Activated B cell treated with CpG ODN at 0.5 μM for 24 hours (primary cell): Measurements from ENCODE around the gene ASAP2. TPM values are rescaled to one million over a fixed set of nuclear protein-coding genes. Genes with fewer than 3 reads are reported as not detected.

Experiments
- ATAC-seq: fragments of 200-7000 bp; cut with Tn5 transposase; one replicate; pipeline ENCODE4 v1.10.0; 2021; ENCODE audit warnings: low read depth, mild to moderate bottlenecking, moderate library complexity
- CTCF ChIA-PET: fragments of 350-600 bp; sonication (Branson Sonifier 250); formaldehyde crosslinking; loops from one replicate; lab custom pipeline; 2021; ENCODE audit warnings: antibody characterized with exemption; lab: Charles Lee
- POLR2A ChIA-PET: fragments of 350-600 bp; sonication (Branson Sonifier 250); formaldehyde crosslinking; loops from one replicate; lab custom pipeline; 2021; ENCODE audit warnings: antibody characterized with exemption; lab: Charles Lee
- DNase-seq: peaks from one replicate; pipeline ENCODE4 v3.0.0; 2022
- H3K27ac Mint-ChIP-seq: one replicate; pipeline ENCODE4 v1.8.0; 2020; ENCODE audit warnings: mixed read lengths
- H3K27me3 Mint-ChIP-seq: one replicate; pipeline ENCODE4 v1.8.0; 2021; ENCODE audit warnings: mixed read lengths
- H3K36me3 Mint-ChIP-seq: one replicate; pipeline ENCODE4 v1.8.0; 2021; ENCODE audit warnings: low read depth, mixed read lengths
- H3K4me1 Mint-ChIP-seq: one replicate; pipeline ENCODE4 v1.8.0; 2021; ENCODE audit warnings: mixed read lengths
- H3K4me3 Mint-ChIP-seq: one replicate; pipeline ENCODE4 v1.8.0; 2020; ENCODE audit warnings: mild to moderate bottlenecking, mixed read lengths
- H3K9me3 Mint-ChIP-seq: one replicate; pipeline ENCODE4 v1.8.0; 2020; ENCODE audit warnings: mixed read lengths
- CTCF ChIP-seq: fragments of 200-600 bp; IDR thresholded peaks from one replicate; pipeline ENCODE4 v1.8.0; 2022; ENCODE audit warnings: antibody characterized with exemption, mild to moderate bottlenecking
- intact Hi-C: fragments of 100-400 bp; cut with micrococcal nuclease; formaldehyde crosslinking; loops from one replicate; pipeline ENCODE4 v1.15.1; 2024
- total RNA-seq: library from RNA; stranded (reverse); gene quantifications from 2 replicates; pipeline ENCODE4 v1.2.3, GENCODE V29; 2022

Gene ASAP2
- total RNA-seq, 1 donor from 2014 or later = not detected

- Mint-ChIP-seq H3K4me3 (no peak overlapping the region), H3K27ac (no peak overlapping the region), H3K4me1 (no peaks in the 10 kb centered on the region), H3K9me3 (peaks cover 6% of the 10 kb centered on the region), H3K36me3 (no peaks in the 10 kb centered on the region), H3K27me3 (no peaks in the 10 kb centered on the region)
- intact Hi-C loops = no loop called here
- no peak for TF ChIP-seq CTCF
- POLR2A ChIA-PET = interaction anchor here (1.2 kb wide), 1 partner anchor 281 kb away, joined by 5 read pairs; no protein-coding TSS in a partner anchor
- CTCF ChIA-PET = no interaction called here
- no peak for DNase-seq
- no peak for ATAC-seq
Observed at GRCh38 chr2:9269695-9270360, 63.2 kb downstream of the ASAP2 start.

GRCh38 chr2:9271091-9271490, 64.5 kb downstream of the ASAP2 start:
- ChIA-PET POLR2A (no interaction called here), CTCF (no interaction called here)
- Mint-ChIP-seq H3K4me1 (no peaks in the 10 kb centered on the region), H3K27ac (no peak overlapping the region), H3K36me3 (no peaks in the 10 kb centered on the region), H3K9me3 (peaks cover 6% of the 10 kb centered on the region), H3K4me3 (no peak overlapping the region), H3K27me3 (no peaks in the 10 kb centered on the region)
- intact Hi-C loops = no loop called here
- no peak for TF ChIP-seq CTCF
- DNase-seq (no peak), ATAC-seq (no peak)

GRCh38 chr2:9271691-9272090, 65.1 kb downstream of the ASAP2 start:
- ChIA-PET POLR2A (no interaction called here), CTCF (no interaction called here)
- intact Hi-C loops = no loop called here
- H3K4me1 Mint-ChIP-seq = no peaks in the 10 kb centered on the region
- H3K27ac Mint-ChIP-seq = no peak overlapping the region
- no peaks in the 10 kb centered on the region for H3K27me3 Mint-ChIP-seq
- TF ChIP-seq CTCF = no peak
- H3K36me3 Mint-ChIP-seq = no peaks in the 10 kb centered on the region
- DNase-seq (no peak), ATAC-seq (no peak)
- peaks cover 6% of the 10 kb centered on the region for H3K9me3 Mint-ChIP-seq
- no peak overlapping the region for H3K4me3 Mint-ChIP-seq

GRCh38 chr2:9273486-9274130, 67.0 kb downstream of the ASAP2 start:
- ChIA-PET CTCF (no interaction called here), POLR2A (no interaction called here)
- H3K36me3 Mint-ChIP-seq = no peaks in the 10 kb centered on the region
- H3K4me1 Mint-ChIP-seq = no peaks in the 10 kb centered on the region
- H3K27me3 Mint-ChIP-seq = peaks cover 5% of the 10 kb centered on the region
- intact Hi-C loops = no loop called here
- DNase-seq = no peak
- H3K9me3 Mint-ChIP-seq = peaks cover 6% of the 10 kb centered on the region
- no peak for TF ChIP-seq CTCF
- no peak overlapping the region for H3K4me3 Mint-ChIP-seq
- H3K27ac Mint-ChIP-seq = no peak overlapping the region
- no peak for ATAC-seq

GRCh38 chr2:9274701-9275343, 68.2 kb downstream of the ASAP2 start:
- Mint-ChIP-seq H3K27me3 (peaks cover 5% of the 10 kb centered on the region), H3K27ac (no peak overlapping the region), H3K4me1 (no peaks in the 10 kb centered on the region), H3K9me3 (peaks cover 6% of the 10 kb centered on the region), H3K4me3 (no peak overlapping the region), H3K36me3 (no peaks in the 10 kb centered on the region)
- ATAC-seq = no peak
- no peak for DNase-seq
- intact Hi-C loops = no loop called here
- ChIA-PET POLR2A (no interaction called here), CTCF (no interaction called here)
- no peak for TF ChIP-seq CTCF
